Mucosa of rectum (tissue), 2 donors: Measurements from ENCODE around the gene INPP5B.

Experiments
- H3K27ac ChIP-seq, 2 donors: one replicate each; pipeline ENCODE4 v1.7.0; 2013; ENCODE audit warnings: inconsistent platforms in 2 of 2, low read depth in 2 of 2, low read length in 2 of 2
- H3K27me3 ChIP-seq, 2 donors: one replicate each; pipeline ENCODE4 v1.7.0; 2013; ENCODE audit warnings: low read length in 2 of 2; ENCODE audit not compliant: control insufficient read depth in 2 of 2, insufficient read depth in 2 of 2
- H3K36me3 ChIP-seq, 2 donors: one replicate each; pipeline ENCODE4 v1.7.0; 2013; ENCODE audit warnings: low read length in 2 of 2; ENCODE audit not compliant: control insufficient read depth in 2 of 2, insufficient read depth in 2 of 2
- H3K4me1 ChIP-seq, 2 donors: one replicate each; pipeline ENCODE4 v1.7.0; 2013; ENCODE audit warnings: low read length in 2 of 2, mild to moderate bottlenecking in 1 of 2; ENCODE audit not compliant: control insufficient read depth in 2 of 2, insufficient read depth in 2 of 2
- H3K4me3 ChIP-seq, 2 donors: one replicate each; pipeline ENCODE4 v1.7.0; 2013; ENCODE audit warnings: low read length in 2 of 2
- H3K9ac ChIP-seq, 2 donors: one replicate each; pipeline ENCODE4 v1.7.0; 2013; ENCODE audit warnings: low read length in 2 of 2, low read depth in 1 of 2, mild to moderate bottlenecking in 1 of 2
- H3K9me3 ChIP-seq, 2 donors: one replicate each; pipeline ENCODE4 v1.7.0; 2013; ENCODE audit warnings: low read length in 2 of 2; ENCODE audit not compliant: control insufficient read depth in 2 of 2
- donor health status: healthy.
- donor health status: Normal muscosa, but diverticular disease.

INPP5B gene

GRCh38 chr1:37845786-37846185 is 101.1 kb downstream of the INPP5B start:
- Histone ChIP-seq H3K9me3 (no peaks in the 10 kb centered on the region), H3K9ac (no peak overlapping the region), H3K4me3 (no peak overlapping the region), H3K27ac (no peak overlapping the region), H3K36me3 (peaks cover 0 to 9% of the 10 kb centered on the region in 2 donors), H3K27me3 (no peaks in the 10 kb centered on the region), H3K4me1 (peaks cover 7 to 17% of the 10 kb centered on the region in 2 donors)

GRCh38 chr1:37845049-37845646 is 101.7 kb downstream of the INPP5B start:
- H3K4me3 ChIP-seq, result no peak overlapping the region
- peaks cover 0 to 13% of the 10 kb centered on the region in 2 donors for H3K36me3 ChIP-seq
- H3K9ac ChIP-seq, result no peak overlapping the region
- no peak overlapping the region for H3K27ac ChIP-seq
- H3K27me3 ChIP-seq, result no peaks in the 10 kb centered on the region
- H3K4me1 ChIP-seq, result peaks cover 7 to 17% of the 10 kb centered on the region in 2 donors
- H3K9me3 ChIP-seq, result no peaks in the 10 kb centered on the region

- Histone ChIP-seq H3K4me1 (peaks cover 7 to 17% of the 10 kb centered on the region in 2 donors), H3K27ac (no peak overlapping the region), H3K36me3 (peaks cover 6 to 19% of the 10 kb centered on the region in 2 donors), H3K27me3 (no peaks in the 10 kb centered on the region), H3K9ac (no peak overlapping the region), H3K4me3 (no peak overlapping the region), H3K9me3 (no peaks in the 10 kb centered on the region)
These were observed 102.3 kb downstream of the INPP5B start for GRCh38 chr1:37844536-37844935.

GRCh38 chr1:37841652-37842051 is 105.2 kb downstream of the INPP5B start:
- H3K9me3 ChIP-seq, result no peaks in the 10 kb centered on the region
- no peaks in the 10 kb centered on the region for H3K27me3 ChIP-seq
- peaks cover 0 to 8% of the 10 kb centered on the region in 2 donors for H3K4me1 ChIP-seq
- H3K4me3 ChIP-seq, result no peak overlapping the region
- H3K27ac ChIP-seq, result no peak overlapping the region
- peaks cover 30 to 35% of the 10 kb centered on the region in 2 donors for H3K36me3 ChIP-seq
- no peak overlapping the region for H3K9ac ChIP-seq

GRCh38 chr1:37840711-37841110 is 106.1 kb downstream of the INPP5B start:
- H3K9me3 ChIP-seq, result no peaks in the 10 kb centered on the region
- peaks cover 37 to 41% of the 10 kb centered on the region in 2 donors for H3K36me3 ChIP-seq

GRCh38 chr1:37839676-37840075 is 107.2 kb downstream of the INPP5B start:
- H3K27me3 ChIP-seq, result no peaks in the 10 kb centered on the region
- no peak overlapping the region for H3K9ac ChIP-seq
- peaks cover 45 to 47% of the 10 kb centered on the region in 2 donors for H3K36me3 ChIP-seq
- H3K4me1 ChIP-seq, result no peaks in the 10 kb centered on the region
- H3K4me3 ChIP-seq, result no peak overlapping the region
- no peak overlapping the region for H3K27ac ChIP-seq
- H3K9me3 ChIP-seq, result no peaks in the 10 kb centered on the region

More at GRCh38 chr1:37840711-37841110, 106.1 kb downstream of the INPP5B start:
- no peaks in the 10 kb centered on the region for H3K27me3 ChIP-seq
- H3K27ac ChIP-seq, result no peak overlapping the region
- H3K4me1 ChIP-seq, result no peaks in the 10 kb centered on the region
- H3K9ac ChIP-seq, result no peak overlapping the region
- no peak overlapping the region for H3K4me3 ChIP-seq

- Histone ChIP-seq H3K36me3 (peaks cover 62% of the 10 kb centered on the region in 2 donors), H3K27ac (no peak overlapping the region)
These were observed 110.1 kb downstream of the INPP5B start for GRCh38 chr1:37836788-37837187.

GRCh38 chr1:37831809-37832208 is 115.0 kb downstream of the INPP5B start:
- Histone ChIP-seq H3K27ac (no peak overlapping the region), H3K9me3 (no peaks in the 10 kb centered on the region), H3K27me3 (no peaks in the 10 kb centered on the region), H3K9ac (no peak overlapping the region), H3K36me3 (peaks cover 50 to 54% of the 10 kb centered on the region in 2 donors), H3K4me3 (no peak overlapping the region), H3K4me1 (peaks cover 0 to 3% of the 10 kb centered on the region in 2 donors)

More at GRCh38 chr1:37836788-37837187, 110.1 kb downstream of the INPP5B start:
- no peaks in the 10 kb centered on the region for H3K4me1 ChIP-seq
- H3K9ac ChIP-seq, result no peak overlapping the region
- no peaks in the 10 kb centered on the region for H3K9me3 ChIP-seq
- H3K4me3 ChIP-seq, result no peak overlapping the region
- no peaks in the 10 kb centered on the region for H3K27me3 ChIP-seq

GRCh38 chr1:37831109-37831508 is 115.7 kb downstream of the INPP5B start:
- Histone ChIP-seq H3K4me1 (peaks cover 0 to 3% of the 10 kb centered on the region in 2 donors), H3K36me3 (peaks cover 49 to 51% of the 10 kb centered on the region in 2 donors), H3K27me3 (no peaks in the 10 kb centered on the region), H3K27ac (no peak overlapping the region), H3K4me3 (no peak overlapping the region), H3K9ac (no peak overlapping the region), H3K9me3 (no peaks in the 10 kb centered on the region)

GRCh38 chr1:37828410-37829074 is 118.3 kb downstream of the INPP5B start:
- Histone ChIP-seq H3K4me1 (peaks cover 0 to 3% of the 10 kb centered on the region in 2 donors), H3K4me3 (no peak overlapping the region), H3K27me3 (no peaks in the 10 kb centered on the region), H3K9me3 (no peaks in the 10 kb centered on the region), H3K36me3 (peaks cover 33% of the 10 kb centered on the region in 2 donors), H3K9ac (no peak overlapping the region), H3K27ac (no peak overlapping the region)
